ENCODE measurements around the gene SKIL.

SKIL gene

DNA sequence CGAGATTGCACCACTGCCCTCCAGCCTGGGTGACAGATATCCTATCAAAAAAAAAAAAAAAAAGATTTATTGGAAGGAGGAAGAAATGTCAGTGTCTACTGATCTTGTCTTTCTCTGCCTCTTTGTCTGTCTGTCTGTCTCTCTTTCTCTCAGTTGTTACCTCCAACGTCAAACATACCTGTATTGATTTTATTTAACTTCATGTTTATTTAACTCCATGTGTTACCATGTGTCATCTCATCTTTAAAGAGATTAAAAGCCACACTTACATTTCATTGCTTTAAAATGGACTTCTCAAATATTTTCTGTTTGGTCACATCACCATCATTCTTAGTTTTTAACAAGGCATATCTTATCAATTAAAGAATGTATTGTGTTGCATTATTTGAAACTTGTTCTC lies 70.6 kb downstream of the SKIL start:
- TF ChIP-seq, protein P1, sequence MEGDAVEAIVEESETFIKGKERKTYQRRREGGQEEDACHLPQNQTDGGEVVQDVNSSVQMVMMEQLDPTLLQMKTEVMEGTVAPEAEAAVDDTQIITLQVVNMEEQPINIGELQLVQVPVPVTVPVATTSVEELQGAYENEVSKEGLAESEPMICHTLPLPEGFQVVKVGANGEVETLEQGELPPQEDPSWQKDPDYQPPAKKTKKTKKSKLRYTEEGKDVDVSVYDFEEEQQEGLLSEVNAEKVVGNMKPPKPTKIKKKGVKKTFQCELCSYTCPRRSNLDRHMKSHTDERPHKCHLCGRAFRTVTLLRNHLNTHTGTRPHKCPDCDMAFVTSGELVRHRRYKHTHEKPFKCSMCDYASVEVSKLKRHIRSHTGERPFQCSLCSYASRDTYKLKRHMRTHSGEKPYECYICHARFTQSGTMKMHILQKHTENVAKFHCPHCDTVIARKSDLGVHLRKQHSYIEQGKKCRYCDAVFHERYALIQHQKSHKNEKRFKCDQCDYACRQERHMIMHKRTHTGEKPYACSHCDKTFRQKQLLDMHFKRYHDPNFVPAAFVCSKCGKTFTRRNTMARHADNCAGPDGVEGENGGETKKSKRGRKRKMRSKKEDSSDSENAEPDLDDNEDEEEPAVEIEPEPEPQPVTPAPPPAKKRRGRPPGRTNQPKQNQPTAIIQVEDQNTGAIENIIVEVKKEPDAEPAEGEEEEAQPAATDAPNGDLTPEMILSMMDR (IDR thresholded peaks at IDR 0.05; ENCODE audit: control extremely low read depth, extremely low read depth, low read depth, missing control alignments): no peak
- ChIA-PET POLR2A (no interaction called here), CTCF (interaction anchor here (1.6 kb wide), 1 partner anchor 14 kb away, joined by 3 read pairs; no protein-coding TSS in a partner anchor)
- DNase-seq (ENCODE audit: extremely low spot score): no peak

DNA sequence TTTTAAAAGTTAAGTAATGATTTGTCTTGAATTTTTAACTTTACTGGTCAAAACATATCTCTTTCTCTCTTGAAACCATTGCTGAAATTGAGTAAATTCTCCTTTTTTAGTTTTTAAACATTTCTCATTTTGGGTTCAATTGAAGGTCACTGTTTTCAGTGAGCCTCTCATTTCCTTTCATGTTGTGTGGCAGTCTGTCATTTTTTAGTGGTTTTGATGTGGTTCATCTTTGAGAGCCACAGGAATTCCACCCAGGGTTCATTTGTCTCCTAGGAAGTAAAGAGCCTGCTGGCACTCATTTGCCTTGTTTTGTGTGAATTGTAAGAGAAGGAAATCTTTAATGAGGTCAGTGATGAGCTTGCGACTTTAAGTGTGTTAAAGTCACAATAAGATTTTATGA lies 71.5 kb downstream of the SKIL start:
- TF ChIP-seq, protein P1 (IDR thresholded peaks at IDR 0.05; ENCODE audit: control extremely low read depth, extremely low read depth, low read depth, missing control alignments): no peak
- CTCF ChIA-PET: interaction anchor here (1.6 to 2.0 kb wide), 2 partner anchors 12 to 15 kb away, joined by 3 to 5 read pairs; no protein-coding TSS in a partner anchor

DNA sequence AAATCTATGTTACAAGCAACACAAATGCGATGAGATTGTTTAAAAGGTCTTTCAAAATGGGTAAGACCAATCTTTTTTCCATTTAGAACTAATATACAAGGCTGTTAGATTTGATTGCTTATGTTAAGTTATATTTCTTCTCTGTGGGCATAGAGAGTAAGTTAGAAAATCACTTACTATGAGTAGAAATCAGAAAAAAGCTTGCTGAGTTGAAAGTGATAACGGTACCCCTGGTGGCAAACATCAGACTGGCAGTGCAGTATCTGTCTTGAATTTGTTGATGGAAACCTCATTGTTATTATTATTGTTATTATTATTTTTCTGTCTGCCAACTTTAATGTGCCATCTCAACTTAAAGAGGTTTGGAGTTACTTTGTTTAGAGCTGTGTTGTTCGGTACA lies 73.5 kb downstream of the SKIL start:
- POLR2A ChIA-PET: no interaction called here
- TF ChIP-seq, protein P1 (IDR thresholded peaks at IDR 0.05; ENCODE audit: control extremely low read depth, extremely low read depth, low read depth, missing control alignments): no peak

More for the DNA sequence above, 71.5 kb downstream of the SKIL start:
- POLR2A ChIA-PET: no interaction called here
- DNase-seq (ENCODE audit: extremely low spot score): no peak

DNA sequence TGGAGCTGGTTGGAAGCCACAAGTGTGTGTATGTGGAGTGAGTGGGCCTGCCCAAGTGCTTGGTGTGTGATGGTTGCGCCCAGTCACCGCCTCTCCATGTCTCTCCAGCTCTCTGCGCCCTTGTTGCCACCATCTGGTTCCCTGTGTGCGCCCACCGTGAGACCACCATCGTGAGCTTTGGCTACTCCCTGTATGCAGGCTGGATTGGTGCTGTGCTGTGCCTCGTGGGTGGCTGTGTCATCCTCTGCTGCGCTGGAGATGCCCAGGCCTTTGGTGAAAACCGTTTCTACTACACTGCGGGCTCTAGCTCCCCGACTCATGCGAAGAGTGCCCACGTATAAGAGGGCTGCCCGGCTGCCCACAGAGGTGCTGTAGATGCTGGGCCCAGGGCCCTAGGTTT lies 74.9 kb downstream of the SKIL start:
- ChIA-PET POLR2A (interaction anchor here (0.6 kb wide), 1 partner anchor 298 kb away, joined by 6 read pairs; no protein-coding TSS in a partner anchor), CTCF (interaction anchor here (1.3 to 4.4 kb wide), 4 partner anchors 11 to 379 kb away, joined by 4 to 26 read pairs (median 10); no protein-coding TSS in a partner anchor)
- no peak for DNase-seq (ENCODE audit: extremely low spot score)
- TF ChIP-seq, protein P1 (IDR thresholded peaks at IDR 0.05; ENCODE audit: control extremely low read depth, extremely low read depth, low read depth, missing control alignments): no peak

More for the DNA sequence above, 73.5 kb downstream of the SKIL start:
- DNase-seq (ENCODE audit: extremely low spot score): no peak
- CTCF ChIA-PET: interaction anchor here (1.0 to 4.4 kb wide), 5 partner anchors 14 to 380 kb away, joined by 3 to 26 read pairs (median 5); no protein-coding TSS in a partner anchor

DNA sequence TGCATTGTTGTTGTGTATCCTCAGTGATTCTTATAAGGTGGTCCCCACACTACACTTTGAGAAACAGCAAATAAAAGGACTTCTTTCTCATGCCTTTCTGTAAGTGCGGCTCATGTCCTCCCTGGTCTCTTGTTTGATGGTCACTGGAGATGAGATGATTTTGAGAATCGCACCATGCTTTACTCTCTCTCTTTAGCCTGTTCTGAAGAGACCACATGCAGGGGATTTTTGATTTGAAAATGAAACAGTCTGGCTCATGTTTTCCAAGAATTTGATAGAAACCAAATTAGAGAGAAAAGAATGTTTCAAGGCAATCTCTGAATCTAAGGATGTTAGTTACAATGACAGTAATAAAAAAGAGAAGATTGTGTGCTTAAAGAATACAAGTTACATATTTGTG lies 79.2 kb downstream of the SKIL start:
- DNase-seq (ENCODE audit: extremely low spot score): no peak
- TF ChIP-seq, protein P1 (IDR thresholded peaks at IDR 0.05; ENCODE audit: control extremely low read depth, extremely low read depth, low read depth, missing control alignments): no peak

DNA sequence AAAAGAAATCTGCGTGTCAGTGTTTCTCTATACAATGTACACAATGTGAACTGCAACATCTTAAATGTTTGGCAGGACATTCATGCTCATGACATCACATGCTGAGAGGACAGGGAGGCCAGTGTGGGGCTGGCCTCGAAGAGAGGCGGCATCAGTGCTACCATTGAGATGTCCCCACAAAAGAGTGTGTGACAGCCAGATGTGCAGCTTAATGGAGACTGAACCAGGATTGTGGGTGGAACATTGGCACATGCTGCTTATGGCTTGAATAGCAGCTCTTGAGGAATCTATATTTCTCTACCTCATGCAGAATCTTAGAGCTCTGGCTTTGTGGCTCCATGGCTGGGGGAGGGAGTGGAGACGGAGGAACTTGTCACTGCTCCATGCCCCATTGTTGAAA lies 79.7 kb downstream of the SKIL start:
- ChIA-PET POLR2A (no interaction called here), CTCF (interaction anchor here (1.1 to 1.9 kb wide), 4 partner anchors 20 to 373 kb away, joined by 4 to 7 read pairs (median 4); no protein-coding TSS in a partner anchor)
- no peak for DNase-seq (ENCODE audit: extremely low spot score)
- TF ChIP-seq, protein P1 (IDR thresholded peaks at IDR 0.05; ENCODE audit: control extremely low read depth, extremely low read depth, low read depth, missing control alignments): no peak

More for the DNA sequence above, 79.2 kb downstream of the SKIL start:
- ChIA-PET POLR2A (no interaction called here), CTCF (interaction anchor here (1.9 kb wide), 1 partner anchor 22 kb away, joined by 5 read pairs; no protein-coding TSS in a partner anchor)

All from GM10248 (cell line).